ENCODE results near the gene PPP1R16B. TPM values are rescaled to one million over a fixed set of nuclear protein-coding genes. Genes with fewer than 3 reads are reported as not detected.

PPP1R16B gene
- total and polyA plus RNA-seq, 10 of the 15 experiments (the other 5 are each of a cell fraction or from before 2014, with no cell fraction given), result 13.4 to 90.2 (median 66.7) TPM

DNA sequence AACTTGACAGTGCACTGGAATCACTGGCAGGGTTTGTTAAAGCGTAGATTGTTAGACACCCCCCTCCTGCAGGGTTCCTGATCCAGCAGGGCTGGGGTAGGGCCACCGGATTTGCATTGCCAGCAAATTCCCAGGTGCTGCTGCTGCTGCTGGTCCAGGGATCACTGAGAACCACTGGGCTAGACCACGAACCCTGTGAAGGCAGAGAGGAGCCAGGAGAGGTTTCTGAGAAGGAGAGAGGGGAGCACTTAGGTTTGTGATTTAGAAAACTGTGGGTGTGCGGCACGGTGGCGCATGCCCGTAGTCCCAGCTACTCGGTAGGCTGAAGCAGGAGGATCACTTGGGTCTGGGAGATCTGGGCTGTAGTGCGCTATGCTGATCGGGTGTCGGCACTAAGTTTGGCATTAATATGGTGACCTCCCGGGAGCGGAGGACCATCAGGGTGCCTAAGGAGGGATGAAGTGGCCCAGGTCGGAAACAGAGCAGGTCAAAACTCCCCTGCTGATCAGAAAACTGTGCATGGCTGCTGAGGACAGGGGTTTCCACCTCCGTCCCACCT, 67.1 kb downstream of the PPP1R16B start (continued):
- TF ChIP-seq KDM1A (IDR thresholded peaks at IDR 0.05; ENCODE audit: borderline replicate concordance) (no peak), IRF4 (IDR thresholded peaks at IDR 0.05; ENCODE audit: low read depth, low read length) (no peak), SMARCA5 (IDR thresholded peaks at IDR 0.05) (peak; percentile 51; the same call in 1 of the 2 replicates), ETV6 (conservative IDR thresholded peaks at IDR 0.05 in 1 of 2, IDR thresholded peaks at IDR 0.05 in 1 of 2; ENCODE audit: borderline replicate concordance in 1 of 2, low read depth in 1 of 2) (no peak), SREBF2 (IDR thresholded peaks at IDR 0.05; ENCODE audit: low read length) (no peak), CEBPB (IDR thresholded peaks at IDR 0.05; ENCODE audit: borderline replicate concordance in 1 of 2, low read depth in 2 of 2, low read length in 2 of 2) (no peak), MEF2B (IDR thresholded peaks at IDR 0.05; ENCODE audit: partially characterized antibody, poor library complexity, severe bottlenecking) (no peak), SMAD1 (IDR thresholded peaks at IDR 0.05; ENCODE audit: low read depth, partially characterized antibody) (no peak), SUZ12 (IDR thresholded peaks at IDR 0.05; ENCODE audit: unreplicated experiment) (no peak), PML (IDR thresholded peaks at IDR 0.05; ENCODE audit: low read length) (no peak), LARP7 (IDR thresholded peaks at IDR 0.05) (peak; percentile 61; the same call in 1 of the 2 replicates), POLR2A (IDR thresholded peaks at IDR 0.05; ENCODE audit: low read depth, low read length) (no peak), IKZF1 (conservative IDR thresholded peaks at IDR 0.05) (no peak), ZNF217 (IDR thresholded peaks at IDR 0.05) (no peak), MEF2A (IDR thresholded peaks at IDR 0.05; ENCODE audit: insufficient read depth, low read depth, low read length) (no peak), BRCA1 (IDR thresholded peaks at IDR 0.05; ENCODE audit: low read depth, low read length) (no peak), YY1 (IDR thresholded peaks at IDR 0.05; ENCODE audit: low read depth, low read length) (no peak), RUNX3 (IDR thresholded peaks at IDR 0.05; ENCODE audit: low read length) (no peak), NR2C2 (IDR thresholded peaks at IDR 0.05; ENCODE audit: borderline replicate concordance, control insufficient read depth, insufficient read length, low read depth) (no peak), MAX (IDR thresholded peaks at IDR 0.05; ENCODE audit: low read depth, low read length) (no peak), CHD4 (IDR thresholded peaks at IDR 0.05) (no peak), ZZZ3 (IDR thresholded peaks at IDR 0.05; ENCODE audit: control insufficient read depth, insufficient read length, low read depth) (no peak), PAX5 (IDR thresholded peaks at IDR 0.05; ENCODE audit: borderline replicate concordance, low read depth, low read length) (no peak), MLLT1 (IDR thresholded peaks at IDR 0.05) (no peak), STAT1 (conservative IDR thresholded peaks at IDR 0.05) (no peak), NFXL1 (IDR thresholded peaks at IDR 0.05; ENCODE audit: borderline replicate concordance) (peak; percentile 88; the same call in 1 of the 2 replicates), BCL11A (IDR thresholded peaks at IDR 0.05; ENCODE audit: low read depth, low read length) (no peak), ESRRA (IDR thresholded peaks at IDR 0.05; ENCODE audit: low read length) (no peak)
- TF ChIP-seq, protein P1, sequence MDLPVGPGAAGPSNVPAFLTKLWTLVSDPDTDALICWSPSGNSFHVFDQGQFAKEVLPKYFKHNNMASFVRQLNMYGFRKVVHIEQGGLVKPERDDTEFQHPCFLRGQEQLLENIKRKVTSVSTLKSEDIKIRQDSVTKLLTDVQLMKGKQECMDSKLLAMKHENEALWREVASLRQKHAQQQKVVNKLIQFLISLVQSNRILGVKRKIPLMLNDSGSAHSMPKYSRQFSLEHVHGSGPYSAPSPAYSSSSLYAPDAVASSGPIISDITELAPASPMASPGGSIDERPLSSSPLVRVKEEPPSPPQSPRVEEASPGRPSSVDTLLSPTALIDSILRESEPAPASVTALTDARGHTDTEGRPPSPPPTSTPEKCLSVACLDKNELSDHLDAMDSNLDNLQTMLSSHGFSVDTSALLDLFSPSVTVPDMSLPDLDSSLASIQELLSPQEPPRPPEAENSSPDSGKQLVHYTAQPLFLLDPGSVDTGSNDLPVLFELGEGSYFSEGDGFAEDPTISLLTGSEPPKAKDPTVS (IDR thresholded peaks at IDR 0.05; ENCODE audit: low read depth, low read length), result no peak
- TF ChIP-seq, protein P2, sequence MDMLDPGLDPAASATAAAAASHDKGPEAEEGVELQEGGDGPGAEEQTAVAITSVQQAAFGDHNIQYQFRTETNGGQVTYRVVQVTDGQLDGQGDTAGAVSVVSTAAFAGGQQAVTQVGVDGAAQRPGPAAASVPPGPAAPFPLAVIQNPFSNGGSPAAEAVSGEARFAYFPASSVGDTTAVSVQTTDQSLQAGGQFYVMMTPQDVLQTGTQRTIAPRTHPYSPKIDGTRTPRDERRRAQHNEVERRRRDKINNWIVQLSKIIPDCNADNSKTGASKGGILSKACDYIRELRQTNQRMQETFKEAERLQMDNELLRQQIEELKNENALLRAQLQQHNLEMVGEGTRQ (IDR thresholded peaks at IDR 0.05; ENCODE audit: borderline replicate concordance, low read depth, low read length), result no peak

All from GM12878 (cell line).